Measurements from ENCODE around the gene GARIN5A.

DNA sequence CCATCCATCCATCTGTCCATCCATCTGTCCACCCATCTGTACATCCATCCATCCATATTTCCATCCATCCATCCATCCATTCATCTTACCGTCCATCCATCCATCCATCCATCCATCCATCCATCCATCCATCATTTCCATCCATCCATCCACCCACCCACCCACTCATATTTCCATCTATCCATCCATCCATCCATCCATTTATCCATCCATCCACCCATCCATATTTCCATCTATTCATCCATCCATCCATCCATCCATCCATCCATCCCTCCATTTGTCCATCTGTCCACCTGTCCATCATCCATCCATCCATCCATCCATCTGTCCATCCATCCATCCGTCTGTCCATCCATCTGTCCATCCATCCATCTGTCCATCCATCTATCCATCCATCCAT is 20.7 kb downstream of the GARIN5A start:
- TF ChIP-seq, protein P1, sequence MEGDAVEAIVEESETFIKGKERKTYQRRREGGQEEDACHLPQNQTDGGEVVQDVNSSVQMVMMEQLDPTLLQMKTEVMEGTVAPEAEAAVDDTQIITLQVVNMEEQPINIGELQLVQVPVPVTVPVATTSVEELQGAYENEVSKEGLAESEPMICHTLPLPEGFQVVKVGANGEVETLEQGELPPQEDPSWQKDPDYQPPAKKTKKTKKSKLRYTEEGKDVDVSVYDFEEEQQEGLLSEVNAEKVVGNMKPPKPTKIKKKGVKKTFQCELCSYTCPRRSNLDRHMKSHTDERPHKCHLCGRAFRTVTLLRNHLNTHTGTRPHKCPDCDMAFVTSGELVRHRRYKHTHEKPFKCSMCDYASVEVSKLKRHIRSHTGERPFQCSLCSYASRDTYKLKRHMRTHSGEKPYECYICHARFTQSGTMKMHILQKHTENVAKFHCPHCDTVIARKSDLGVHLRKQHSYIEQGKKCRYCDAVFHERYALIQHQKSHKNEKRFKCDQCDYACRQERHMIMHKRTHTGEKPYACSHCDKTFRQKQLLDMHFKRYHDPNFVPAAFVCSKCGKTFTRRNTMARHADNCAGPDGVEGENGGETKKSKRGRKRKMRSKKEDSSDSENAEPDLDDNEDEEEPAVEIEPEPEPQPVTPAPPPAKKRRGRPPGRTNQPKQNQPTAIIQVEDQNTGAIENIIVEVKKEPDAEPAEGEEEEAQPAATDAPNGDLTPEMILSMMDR (conservative IDR thresholded peaks at IDR 0.05; ENCODE audit: low read depth in 2 of 2): no peak
- TF ChIP-seq EZH2 (IDR thresholded peaks at IDR 0.05; ENCODE audit: low read depth, unreplicated experiment): no peak
- TF ChIP-seq POLR2AphosphoS5 (IDR thresholded peaks at IDR 0.05; ENCODE audit: low read depth): no peak
- no peak for TF ChIP-seq EZH2phosphoT487 (IDR thresholded peaks at IDR 0.05; ENCODE audit: unreplicated experiment)
- no peak for TF ChIP-seq CREB1 (CRISPR knock-in tag; IDR thresholded peaks at IDR 0.05; ENCODE audit: low read depth)
- TF ChIP-seq, protein P2, sequence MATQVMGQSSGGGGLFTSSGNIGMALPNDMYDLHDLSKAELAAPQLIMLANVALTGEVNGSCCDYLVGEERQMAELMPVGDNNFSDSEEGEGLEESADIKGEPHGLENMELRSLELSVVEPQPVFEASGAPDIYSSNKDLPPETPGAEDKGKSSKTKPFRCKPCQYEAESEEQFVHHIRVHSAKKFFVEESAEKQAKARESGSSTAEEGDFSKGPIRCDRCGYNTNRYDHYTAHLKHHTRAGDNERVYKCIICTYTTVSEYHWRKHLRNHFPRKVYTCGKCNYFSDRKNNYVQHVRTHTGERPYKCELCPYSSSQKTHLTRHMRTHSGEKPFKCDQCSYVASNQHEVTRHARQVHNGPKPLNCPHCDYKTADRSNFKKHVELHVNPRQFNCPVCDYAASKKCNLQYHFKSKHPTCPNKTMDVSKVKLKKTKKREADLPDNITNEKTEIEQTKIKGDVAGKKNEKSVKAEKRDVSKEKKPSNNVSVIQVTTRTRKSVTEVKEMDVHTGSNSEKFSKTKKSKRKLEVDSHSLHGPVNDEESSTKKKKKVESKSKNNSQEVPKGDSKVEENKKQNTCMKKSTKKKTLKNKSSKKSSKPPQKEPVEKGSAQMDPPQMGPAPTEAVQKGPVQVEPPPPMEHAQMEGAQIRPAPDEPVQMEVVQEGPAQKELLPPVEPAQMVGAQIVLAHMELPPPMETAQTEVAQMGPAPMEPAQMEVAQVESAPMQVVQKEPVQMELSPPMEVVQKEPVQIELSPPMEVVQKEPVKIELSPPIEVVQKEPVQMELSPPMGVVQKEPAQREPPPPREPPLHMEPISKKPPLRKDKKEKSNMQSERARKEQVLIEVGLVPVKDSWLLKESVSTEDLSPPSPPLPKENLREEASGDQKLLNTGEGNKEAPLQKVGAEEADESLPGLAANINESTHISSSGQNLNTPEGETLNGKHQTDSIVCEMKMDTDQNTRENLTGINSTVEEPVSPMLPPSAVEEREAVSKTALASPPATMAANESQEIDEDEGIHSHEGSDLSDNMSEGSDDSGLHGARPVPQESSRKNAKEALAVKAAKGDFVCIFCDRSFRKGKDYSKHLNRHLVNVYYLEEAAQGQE (IDR thresholded peaks at IDR 0.05; ENCODE audit: unreplicated experiment): no peak
- no peak for TF ChIP-seq STAT1 (IDR thresholded peaks at IDR 0.05; ENCODE audit: unreplicated experiment)
- no peak for TF ChIP-seq JUNB (IDR thresholded peaks at IDR 0.05; ENCODE audit: unreplicated experiment)
- no peak for TF ChIP-seq ZNF331 (CRISPR knock-in tag; IDR thresholded peaks at IDR 0.05; ENCODE audit: low read depth)
- TF ChIP-seq ZNF114 (CRISPR knock-in tag; IDR thresholded peaks at IDR 0.05): no peak
